Osteoblast (primary cell): ENCODE data around the gene RSPH10B2. TPM values are rescaled to one million over a fixed set of nuclear protein-coding genes. Genes with fewer than 3 reads are reported as not detected.
"Not testable (repeated sequence)": the region's sequence is repeated elsewhere in the genome, so short reads cannot be mapped to it uniquely, and the experiment has no call there.

ENCODE experiments used
- DNase-seq: peaks from one replicate; pipeline ENCODE4 v3.0.0; 2011; ENCODE audit warnings: low spot score, mixed read lengths; ENCODE audit not compliant: insufficient read length; ENCODE audit errors: missing footprints
- H2AFZ ChIP-seq: 2 replicates; pipeline ENCODE4 v1.6.0; 2011; ENCODE audit warnings: mild to moderate bottlenecking, low read length
- H3K27ac ChIP-seq: 2 replicates; pipeline ENCODE4 v1.5.1; 2011; ENCODE audit warnings: mild to moderate bottlenecking, low read depth, low read length, moderate library complexity
- H3K27me3 ChIP-seq: 2 replicates; pipeline ENCODE4 v1.6.0; 2012; ENCODE audit warnings: mild to moderate bottlenecking, control low read depth, inconsistent platforms, low read length, moderate library complexity; ENCODE audit not compliant: insufficient read depth
- H3K36me3 ChIP-seq: 2 replicates; pipeline ENCODE4 v1.5.1; 2011; ENCODE audit warnings: mild to moderate bottlenecking, low read length, control low read depth, moderate library complexity; ENCODE audit not compliant: insufficient read depth
- H3K4me1 ChIP-seq: 2 replicates; pipeline ENCODE4 v1.5.1; 2011; ENCODE audit warnings: mild to moderate bottlenecking, low read length, control low read depth, moderate library complexity; ENCODE audit not compliant: insufficient read depth
- H3K4me2 ChIP-seq: 2 replicates; pipeline ENCODE4 v1.6.0; 2011; ENCODE audit warnings: mild to moderate bottlenecking, low read length; ENCODE audit not compliant: insufficient read depth
- H3K4me3 ChIP-seq: fragments of 200-600 bp; sonication (generic); 3 replicates; pipeline ENCODE4 v1.5.1; 2012; ENCODE audit warnings: mild to moderate bottlenecking, low read length, inconsistent platforms; ENCODE audit not compliant: insufficient read depth
- H3K79me2 ChIP-seq: 2 replicates; pipeline ENCODE4 v1.6.0; 2012; ENCODE audit warnings: mild to moderate bottlenecking, low read length, control low read depth, inconsistent platforms; ENCODE audit not compliant: insufficient read depth
- H3K9me3 ChIP-seq: 2 replicates; pipeline ENCODE4 v1.5.1; 2011; ENCODE audit warnings: low read depth, low read length, control low read depth
- H4K20me1 ChIP-seq: 2 replicates; pipeline ENCODE4 v1.6.0; 2012; ENCODE audit warnings: mild to moderate bottlenecking, low read length, control low read depth; ENCODE audit not compliant: insufficient read depth
- total RNA-seq: library from RNA; depleted of rRNA; stranded (reverse); fragments of >200 nt; gene quantifications from 2 replicates; pipeline ENCODE4 v1.2.3, GENCODE V29; 2012

Gene RSPH10B2
- total RNA-seq, 1 donor = not detected

DNA sequence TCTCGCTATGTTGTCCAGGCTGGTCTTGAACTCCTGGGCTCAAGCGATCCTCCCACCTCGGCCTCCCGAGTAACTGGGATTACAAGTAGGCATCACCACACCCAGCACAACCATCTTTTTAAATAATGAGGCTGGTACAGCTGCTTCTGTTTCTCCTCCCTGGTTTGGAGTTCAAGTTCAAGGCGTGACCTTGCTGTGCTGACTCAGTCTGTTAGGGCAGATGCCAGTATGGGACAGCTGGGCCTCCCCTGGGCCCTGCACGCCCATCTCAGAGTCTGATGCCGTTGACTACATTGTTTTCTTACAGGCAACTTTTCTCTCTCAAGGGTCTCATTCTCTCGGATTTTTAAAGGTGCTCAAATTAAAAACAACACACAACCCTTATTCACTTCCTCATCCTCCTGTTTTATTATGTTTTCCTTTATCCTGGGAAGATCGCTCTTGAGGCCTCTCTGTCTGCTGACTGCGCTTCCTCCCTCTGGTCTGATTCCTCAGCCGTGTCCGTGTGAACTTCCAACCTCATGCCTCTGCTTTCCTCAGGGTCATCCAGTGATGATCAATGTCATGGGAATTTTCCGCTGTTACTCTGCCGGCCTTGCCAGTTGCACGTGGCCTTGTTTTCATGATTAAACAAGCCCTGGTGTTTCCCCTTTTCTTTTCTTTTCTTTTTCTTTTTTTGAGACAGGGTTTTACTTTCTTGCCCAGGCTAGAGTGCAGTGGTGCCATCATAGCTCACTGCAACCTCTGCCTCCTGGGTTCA lies 38.4 kb downstream of the RSPH10B2 start:
- H3K4me1 ChIP-seq, H2AFZ ChIP-seq, H3K4me3 ChIP-seq, H3K9me3 ChIP-seq, H3K27ac ChIP-seq, H4K20me1 ChIP-seq, H3K79me2 ChIP-seq, H3K36me3 ChIP-seq, H3K27me3 ChIP-seq, H3K4me2 ChIP-seq, DNase-seq: not testable (repeated sequence)

DNA sequence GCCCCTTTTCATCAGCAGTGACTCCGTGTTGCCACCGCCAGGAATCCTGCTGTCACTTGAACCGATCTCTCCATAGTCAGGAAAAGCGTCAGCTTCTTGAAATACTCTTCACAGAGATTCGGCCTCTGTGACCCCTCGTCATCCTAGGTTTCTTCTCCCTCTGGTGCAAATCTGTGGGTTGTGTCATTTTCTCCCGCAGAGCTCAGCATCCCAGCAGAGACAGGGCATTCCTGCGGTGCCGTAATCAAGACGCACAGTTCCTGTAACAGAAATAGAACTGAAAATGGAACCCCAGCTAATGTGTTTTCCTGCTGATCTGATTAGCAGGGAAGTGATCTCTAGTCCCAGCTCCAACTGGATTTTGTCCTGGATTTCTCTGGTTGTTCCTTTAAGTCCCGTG lies 40.4 kb downstream of the RSPH10B2 start:
- H3K27me3 ChIP-seq = not testable (repeated sequence)

DNA sequence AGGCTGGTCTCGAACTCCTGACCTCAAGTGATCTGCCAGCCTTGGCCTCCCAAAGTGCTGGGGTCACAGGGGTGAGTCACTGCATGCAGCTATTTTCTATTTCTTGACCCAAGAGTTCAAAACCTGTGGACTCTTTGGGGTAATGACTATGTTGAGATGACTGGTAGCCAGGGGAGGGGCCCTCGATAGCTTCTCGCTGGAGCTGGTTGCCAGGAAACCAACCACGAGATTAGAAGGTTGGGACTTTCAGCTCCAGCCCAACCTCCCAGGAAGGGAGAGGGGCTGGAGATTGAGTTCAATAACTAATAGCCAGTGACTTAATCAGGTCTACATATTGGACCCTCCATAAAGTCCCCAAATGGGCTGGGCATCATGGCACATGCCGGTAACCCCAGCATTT lies 43.3 kb downstream of the RSPH10B2 start:
- H3K4me3 ChIP-seq, H3K27me3 ChIP-seq, H2AFZ ChIP-seq, H3K4me1 ChIP-seq, H3K4me2 ChIP-seq, H4K20me1 ChIP-seq, H3K9me3 ChIP-seq, H3K36me3 ChIP-seq, H3K27ac ChIP-seq, DNase-seq, H3K79me2 ChIP-seq: not testable (repeated sequence)

More for the DNA sequence above, 40.4 kb downstream of the RSPH10B2 start:
- H2AFZ ChIP-seq, H3K4me3 ChIP-seq, H3K4me2 ChIP-seq, H4K20me1 ChIP-seq, H3K36me3 ChIP-seq, H3K9me3 ChIP-seq, H3K79me2 ChIP-seq, DNase-seq, H3K27ac ChIP-seq, H3K4me1 ChIP-seq: not testable (repeated sequence)

DNA sequence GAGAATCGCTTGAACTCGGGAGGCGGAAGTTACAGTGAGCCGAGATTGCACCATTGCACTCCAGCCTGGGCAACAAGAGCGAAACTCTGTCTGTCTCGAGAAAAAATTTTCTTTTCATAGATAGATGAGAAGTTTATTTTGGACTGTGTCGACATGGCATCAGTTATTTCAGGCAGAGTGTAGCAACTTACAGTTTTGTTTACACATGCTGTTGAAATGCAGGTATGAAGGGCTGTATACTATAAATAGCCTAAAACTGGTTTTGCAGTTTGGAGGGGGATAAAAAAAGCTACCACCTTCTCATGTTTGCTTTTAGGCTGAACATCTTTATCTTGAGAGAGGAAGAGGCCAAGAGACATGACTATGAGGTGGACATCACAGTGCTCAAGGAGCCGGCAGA lies 44.1 kb downstream of the RSPH10B2 start:
- H3K27me3 ChIP-seq, DNase-seq, H3K4me1 ChIP-seq, H3K9me3 ChIP-seq, H3K36me3 ChIP-seq, H2AFZ ChIP-seq, H4K20me1 ChIP-seq, H3K79me2 ChIP-seq, H3K4me2 ChIP-seq, H3K4me3 ChIP-seq, H3K27ac ChIP-seq: not testable (repeated sequence)

DNA sequence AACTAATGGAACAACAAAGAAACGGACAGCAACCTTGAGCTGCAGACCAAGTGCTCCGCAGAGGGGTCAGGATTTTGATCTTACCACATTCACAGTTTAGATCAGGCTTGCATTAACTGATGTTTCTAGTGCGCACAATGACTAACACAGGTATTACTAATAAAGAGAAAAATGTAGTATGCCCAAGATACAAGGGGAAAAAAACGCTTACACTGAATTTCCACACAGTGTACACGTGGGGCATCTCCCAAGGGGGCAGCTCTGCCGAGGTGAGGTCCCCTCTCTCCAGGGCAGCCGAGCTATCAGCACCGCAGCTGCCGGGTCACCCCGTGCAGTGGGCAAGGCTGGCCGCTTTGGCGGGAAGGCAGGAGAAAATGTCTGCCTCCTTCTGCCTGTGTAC lies 46.0 kb downstream of the RSPH10B2 start:
- DNase-seq, H3K79me2 ChIP-seq, H3K27ac ChIP-seq, H3K27me3 ChIP-seq, H3K36me3 ChIP-seq, H3K4me2 ChIP-seq, H2AFZ ChIP-seq, H3K4me1 ChIP-seq, H4K20me1 ChIP-seq, H3K4me3 ChIP-seq, H3K9me3 ChIP-seq: not testable (repeated sequence)

DNA sequence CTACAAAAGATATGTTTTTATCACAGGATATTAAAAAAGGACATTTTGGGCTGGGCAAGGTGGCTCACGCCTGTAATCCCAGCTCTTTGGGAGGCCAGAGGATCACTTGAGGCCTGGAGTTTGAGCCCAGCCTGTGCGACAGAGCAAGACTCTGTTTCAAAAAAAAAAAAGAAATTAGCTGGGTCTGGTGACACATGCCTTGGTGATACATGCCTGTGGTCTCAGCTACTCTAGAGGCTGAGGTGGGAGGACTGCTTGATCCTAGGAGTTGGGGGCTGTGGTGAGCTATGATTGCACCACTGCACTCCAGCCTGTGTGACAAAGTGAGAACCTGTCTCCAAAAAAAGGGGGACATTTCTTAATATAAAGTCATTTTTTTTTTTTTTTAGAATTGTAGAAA lies 46.4 kb downstream of the RSPH10B2 start:
- not testable (repeated sequence) for H3K36me3 ChIP-seq, H3K79me2 ChIP-seq, DNase-seq, H3K27me3 ChIP-seq, H3K27ac ChIP-seq, H2AFZ ChIP-seq, H3K4me3 ChIP-seq, H3K4me2 ChIP-seq, H4K20me1 ChIP-seq, H3K9me3 ChIP-seq, H3K4me1 ChIP-seq

DNA sequence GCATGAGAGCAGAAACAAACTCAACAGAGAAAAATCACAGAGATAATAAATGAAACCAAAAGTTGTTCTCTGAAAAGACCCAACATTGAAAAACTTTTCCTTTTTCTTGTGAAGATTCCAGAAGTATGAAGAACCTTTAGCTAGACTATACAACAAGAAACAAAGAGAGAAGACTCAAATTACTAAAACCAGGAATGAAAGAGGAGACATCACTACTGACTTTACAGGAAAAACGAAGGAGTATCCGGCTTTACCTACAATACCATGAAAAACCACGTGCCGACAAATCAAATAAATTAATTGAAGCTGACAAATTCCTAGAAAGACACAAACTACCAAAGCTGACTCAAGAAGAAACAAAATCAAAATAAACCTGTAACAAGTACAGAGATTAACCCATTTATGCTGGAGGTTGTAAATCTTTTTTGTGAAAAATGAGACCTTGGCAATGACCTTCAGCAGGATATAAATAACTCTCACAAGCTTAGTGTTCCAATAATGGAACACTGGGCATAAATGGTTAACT lies 53.6 kb downstream of the RSPH10B2 start:
- not testable (repeated sequence) for H3K79me2 ChIP-seq, H3K9me3 ChIP-seq, H3K4me2 ChIP-seq, H2AFZ ChIP-seq, H3K4me1 ChIP-seq, H3K4me3 ChIP-seq, H4K20me1 ChIP-seq, H3K27ac ChIP-seq, H3K36me3 ChIP-seq, H3K27me3 ChIP-seq, DNase-seq

DNA sequence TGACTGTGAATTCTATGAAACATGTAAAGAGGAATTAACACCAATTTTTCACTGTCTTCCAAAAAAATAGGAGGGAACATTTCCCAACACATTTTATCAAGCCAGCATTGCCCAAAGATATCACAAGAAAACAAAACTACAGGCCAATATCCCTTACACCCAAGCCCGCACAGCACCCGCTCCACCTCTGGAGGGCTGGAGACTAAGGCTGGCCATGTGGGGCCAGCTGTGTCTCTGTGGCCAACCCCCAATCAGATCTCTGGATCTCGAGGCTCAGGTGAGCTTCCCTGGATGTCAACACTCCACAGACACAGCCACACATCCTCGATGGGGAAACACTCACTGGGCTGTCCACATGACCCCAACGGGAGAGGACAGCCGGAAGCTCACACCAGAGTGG lies 54.1 kb downstream of the RSPH10B2 start:
- not testable (repeated sequence) for H3K4me1 ChIP-seq, H3K4me2 ChIP-seq, H2AFZ ChIP-seq, H3K4me3 ChIP-seq, H4K20me1 ChIP-seq, H3K9me3 ChIP-seq, H3K36me3 ChIP-seq, H3K27ac ChIP-seq, H3K27me3 ChIP-seq, DNase-seq, H3K79me2 ChIP-seq

DNA sequence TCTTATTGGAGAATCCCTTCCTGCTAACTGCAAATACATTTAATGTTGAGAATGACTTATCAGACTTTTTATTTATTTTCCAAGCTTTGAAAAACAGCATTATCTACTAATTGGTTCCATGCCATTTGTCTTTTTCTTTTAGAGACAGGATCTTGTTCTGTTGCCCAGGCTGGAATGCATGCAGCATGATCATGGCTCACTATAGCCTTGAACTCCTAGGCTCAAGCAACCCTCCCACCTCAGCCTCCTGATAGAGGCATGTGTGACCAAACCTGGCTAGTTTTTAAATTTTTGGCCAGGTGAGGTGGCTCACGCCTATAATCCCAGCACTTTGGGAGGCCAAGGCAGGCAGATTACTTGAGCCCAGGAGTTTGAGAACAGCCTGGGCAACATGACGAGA lies 59.1 kb downstream of the RSPH10B2 start:
- not testable (repeated sequence) for H3K4me3 ChIP-seq, H3K36me3 ChIP-seq, H2AFZ ChIP-seq, H3K27ac ChIP-seq, DNase-seq, H3K9me3 ChIP-seq, H3K79me2 ChIP-seq, H3K4me1 ChIP-seq, H3K4me2 ChIP-seq, H4K20me1 ChIP-seq, H3K27me3 ChIP-seq
